HG03469 (cell line): ENCODE data around the gene ZNF586.
"Not testable (repeated sequence)": the region's sequence is repeated elsewhere in the genome, so short reads cannot be mapped to it uniquely, and the experiment has no call there.

Experiments used
- ATAC-seq: cut with Tn5 transposase; IDR thresholded peaks from one replicate; pipeline ENCODE4 v1.9.1; 2021; ENCODE audit warnings: mild to moderate bottlenecking, moderate library complexity, moderate number of reproducible peaks; ENCODE audit not compliant: unreplicated experiment

ZNF586 gene

DNA sequence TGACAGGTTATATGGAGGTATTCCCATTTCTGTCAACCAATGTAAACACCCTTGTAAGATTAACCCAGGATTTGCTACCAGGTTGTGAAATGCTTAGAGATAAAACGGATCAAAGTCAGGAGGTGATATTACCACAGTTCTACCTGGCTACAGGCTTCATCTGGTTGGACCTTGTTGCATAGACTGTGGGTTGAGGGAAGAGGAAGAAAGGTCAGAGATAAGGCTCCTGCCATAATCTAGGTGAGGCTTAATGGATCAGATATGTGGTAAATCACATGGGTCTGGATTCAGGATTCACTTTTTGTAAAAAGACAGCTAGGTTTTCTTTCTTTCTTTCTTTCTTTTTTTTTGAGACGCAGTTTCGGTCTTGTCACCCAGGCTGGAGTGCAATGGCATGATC is 52.0 kb downstream of the ZNF586 start:
- not testable (repeated sequence) for ATAC-seq

GRCh38 chr19:57823155-57823554 is 53.7 kb downstream of the ZNF586 start:
- ATAC-seq: not testable (repeated sequence)

DNA sequence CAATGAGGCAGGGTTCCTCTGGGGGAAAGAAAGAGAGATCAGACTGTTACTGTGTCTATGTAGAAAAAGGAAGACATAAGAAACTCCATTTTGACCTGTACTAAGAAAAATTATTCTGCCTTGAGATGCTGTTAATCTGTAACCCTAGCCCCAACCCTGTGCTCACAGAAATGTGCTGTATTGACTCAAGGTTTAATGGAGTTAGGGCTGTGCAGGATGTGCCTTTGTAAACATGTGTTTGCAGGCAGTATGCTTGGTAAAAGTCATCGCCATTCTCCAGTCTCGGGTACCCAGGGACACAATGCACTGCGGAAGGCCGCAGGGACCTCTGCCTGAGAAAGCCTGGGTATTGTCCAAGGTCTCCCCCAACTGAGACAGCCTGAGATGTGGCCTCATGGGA is 54.1 kb downstream of the ZNF586 start:
- not testable (repeated sequence) for ATAC-seq

DNA sequence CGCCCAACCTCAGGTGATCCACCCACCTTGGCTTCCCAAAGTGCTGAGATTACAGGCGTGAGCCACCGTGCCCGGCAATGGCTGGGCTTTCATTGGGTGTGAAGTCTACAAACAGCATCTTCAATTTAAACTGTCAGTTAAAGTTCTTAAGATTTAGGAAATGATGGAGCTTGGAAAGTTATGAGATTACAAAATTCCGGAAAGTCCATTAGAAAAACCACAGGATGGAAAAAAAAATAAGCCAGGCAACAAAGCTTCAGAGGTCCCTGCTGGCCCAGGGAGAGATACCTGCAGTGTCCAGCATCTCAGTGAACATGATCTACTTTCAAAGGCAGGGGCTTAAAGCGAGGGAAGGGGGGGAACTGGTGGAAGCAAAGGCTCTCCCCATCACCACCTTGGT is 56.0 kb downstream of the ZNF586 start:
- ATAC-seq: no peak

GRCh38 chr19:57829316-57829715 is 59.8 kb downstream of the ZNF586 start:
- no peak for ATAC-seq

GRCh38 chr19:57830071-57830602 is 60.7 kb downstream of the ZNF586 start, which contains the start of gene ZNF587B:
Gene ZNF587B (plus strand): TSS chr19:57830299. CDS start chr19:57830529, 230 bp downstream.
- ATAC-seq: no peak
